Islet precursor cell (in vitro differentiated cells): ENCODE measurements around the gene BCL2L1.
A peak's percentile ranks its signal among the peaks of the same experiment; 100 is the strongest.

Experiments used
- DNase-seq: peaks from one replicate; pipeline ENCODE4 v3.0.0-alpha.2; 2018

Gene BCL2L1

DNA sequence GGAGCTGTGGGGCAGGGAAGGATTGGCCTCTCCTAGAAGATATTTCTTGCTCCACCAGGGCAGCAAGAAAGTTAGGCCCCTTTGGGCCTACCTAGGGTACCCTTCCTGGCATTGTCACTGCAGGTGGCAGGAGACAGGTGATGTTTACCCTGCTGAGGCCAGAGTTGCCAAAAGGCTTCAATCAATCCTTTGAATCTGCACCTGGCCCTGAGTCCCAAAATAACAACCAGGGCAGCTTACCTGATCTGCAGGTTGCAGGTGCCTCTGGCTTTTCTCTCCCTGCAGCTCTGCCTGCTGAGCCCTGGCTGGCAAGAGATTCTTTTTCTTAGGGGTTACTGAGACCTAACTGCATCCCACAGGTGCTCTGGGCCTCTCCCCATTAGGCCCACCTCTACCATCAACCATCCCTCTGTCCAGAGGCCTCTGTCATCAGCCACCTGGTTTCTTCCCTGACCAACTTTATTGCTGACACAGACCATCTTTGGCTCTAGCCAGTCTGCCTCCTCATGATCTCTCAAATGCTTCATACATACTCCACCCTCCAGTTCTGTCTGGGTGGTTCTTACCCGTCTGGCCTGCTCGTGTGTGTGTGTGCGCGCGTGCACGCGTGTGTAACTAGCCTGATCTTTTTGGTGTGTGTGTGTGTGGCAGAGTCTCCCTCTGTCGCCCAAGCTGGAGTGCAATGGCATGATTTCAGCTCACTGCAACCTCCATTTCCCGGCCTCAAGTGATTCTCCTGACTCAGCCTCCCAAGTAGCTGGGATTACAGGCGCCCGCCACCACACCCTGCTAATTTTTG is 13.7 kb downstream of the BCL2L1 start:
- no peak for DNase-seq

DNA sequence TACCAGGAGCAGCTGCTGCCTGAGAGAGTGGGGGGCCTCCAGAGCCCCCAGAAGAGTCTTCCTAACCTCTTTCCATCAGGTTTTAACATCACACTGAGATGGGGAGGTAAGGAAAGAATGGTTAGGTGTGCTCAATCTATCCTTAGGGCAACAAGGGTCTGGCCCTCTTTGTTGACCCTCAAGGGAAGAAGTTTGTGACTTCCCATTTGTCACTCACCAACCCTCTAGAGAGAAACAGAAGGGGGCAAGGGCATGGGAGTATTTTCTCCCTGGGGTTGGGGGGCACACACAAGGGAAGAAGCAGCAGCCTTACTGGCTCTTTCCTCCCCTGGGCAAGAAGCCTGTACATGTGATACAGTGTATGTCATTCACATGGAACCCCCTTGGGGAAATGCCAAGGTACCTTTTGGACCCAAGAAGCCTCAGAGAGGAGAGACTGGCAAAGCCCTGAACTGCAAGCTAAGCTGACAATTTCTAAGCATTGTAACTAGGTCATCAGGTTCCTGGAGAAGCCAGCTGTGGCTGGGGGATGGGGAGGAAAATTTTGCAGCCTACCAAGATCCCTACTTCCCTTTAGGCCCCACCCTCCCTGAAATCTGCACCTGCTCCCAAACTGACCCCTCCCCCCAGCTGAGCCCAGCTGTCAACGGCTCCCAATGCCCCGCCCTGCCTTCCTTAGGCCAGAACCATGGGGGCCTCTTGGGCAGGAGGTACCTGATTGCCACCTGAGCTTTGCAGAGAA is 14.5 kb downstream of the BCL2L1 start:
- DNase-seq: no peak

DNA sequence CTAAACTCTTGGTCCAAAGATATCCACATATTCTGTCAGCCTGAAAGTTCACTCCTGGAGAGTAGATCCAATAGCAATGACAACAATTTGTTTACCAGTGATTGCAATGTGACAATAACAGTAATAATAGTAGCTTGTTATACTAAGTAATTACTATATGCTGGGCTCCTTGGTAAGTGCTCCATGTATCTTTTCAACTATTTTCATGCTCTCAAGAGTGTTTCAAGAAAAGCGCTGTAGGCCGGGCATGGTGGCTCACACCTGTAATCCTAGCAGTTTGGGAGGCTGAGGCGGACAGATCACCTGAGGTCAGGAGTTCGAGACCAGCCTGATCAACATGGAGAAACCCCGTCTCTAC is 15.4 kb downstream of the BCL2L1 start:
- DNase-seq: no peak

DNA sequence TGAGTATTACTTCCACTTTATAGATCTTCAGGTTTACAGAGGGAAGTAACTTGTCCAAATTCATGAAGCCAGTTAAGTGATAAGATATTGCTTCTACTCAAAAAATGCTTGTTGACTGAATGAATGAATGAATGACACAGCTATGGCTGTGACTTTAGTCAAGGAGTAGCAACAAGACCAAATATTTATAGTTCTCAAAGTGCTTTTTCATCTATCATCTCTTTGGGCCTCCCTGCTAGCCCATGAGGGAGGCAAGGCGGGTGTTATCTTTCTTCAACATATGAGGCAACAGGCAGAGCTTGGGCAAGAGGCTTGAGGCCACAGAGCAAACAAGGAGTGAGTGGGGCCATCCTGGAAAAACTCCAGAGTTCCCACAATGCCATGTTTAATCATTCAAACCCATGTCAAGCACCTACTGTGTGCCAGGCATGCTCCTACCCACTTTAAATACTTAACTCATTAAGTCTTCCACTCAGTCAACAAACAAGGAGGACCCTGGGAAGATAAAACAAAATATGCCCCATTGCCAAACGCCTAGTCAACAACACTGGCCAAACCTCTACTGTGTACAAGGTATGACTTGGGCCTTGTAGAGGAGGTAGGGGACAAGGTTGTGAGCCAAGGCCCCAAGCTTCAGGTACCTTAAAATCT is 15.9 kb downstream of the BCL2L1 start:
- DNase-seq: no peak

DNA sequence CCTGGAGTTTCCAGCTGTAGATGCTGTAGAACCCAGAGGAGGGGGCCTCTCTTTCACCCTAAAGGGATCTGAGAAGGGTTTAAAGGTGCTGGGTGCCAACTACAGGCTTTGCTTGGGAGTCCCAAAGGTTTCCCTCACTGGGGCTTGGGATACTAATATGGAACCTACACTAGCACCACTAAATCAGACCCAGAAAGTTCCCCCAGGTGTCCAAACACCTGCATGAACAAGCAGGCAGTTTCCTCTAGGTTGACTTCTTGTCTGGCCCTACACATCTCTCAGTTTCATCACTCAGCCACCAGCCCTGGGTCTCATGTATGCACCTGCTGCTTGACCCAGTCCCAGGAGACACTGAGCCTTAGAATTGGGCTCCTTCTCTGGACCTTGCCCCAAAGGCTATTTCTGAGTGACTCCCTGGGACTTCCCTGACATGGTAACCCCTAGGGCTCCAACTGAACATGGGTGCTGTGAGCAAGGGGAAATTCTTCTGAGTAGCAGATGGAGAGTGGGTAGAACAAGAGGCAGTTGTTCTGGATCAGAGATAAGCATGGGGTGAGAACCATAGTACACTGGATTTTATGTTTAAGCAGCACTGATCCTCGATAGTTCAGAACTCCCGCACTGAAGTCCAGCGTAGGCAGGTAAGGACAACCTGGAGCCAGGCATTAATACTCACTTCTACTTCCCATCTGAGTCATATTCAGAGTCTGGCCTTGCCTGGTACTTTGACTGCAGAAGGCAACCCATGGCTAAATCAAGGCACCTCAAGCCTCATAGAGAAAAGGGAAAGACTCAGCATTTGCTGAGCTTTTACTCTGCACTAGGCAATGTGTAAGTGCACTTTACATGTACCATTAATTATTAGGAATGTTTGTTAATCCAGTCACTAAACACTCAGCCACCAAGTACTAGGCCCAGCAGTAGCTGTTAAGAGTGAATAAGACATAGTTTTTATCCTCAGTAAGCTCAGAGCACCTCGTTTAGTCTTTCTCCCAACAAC is 16.8 kb downstream of the BCL2L1 start:
- DNase-seq: no peak

DNA sequence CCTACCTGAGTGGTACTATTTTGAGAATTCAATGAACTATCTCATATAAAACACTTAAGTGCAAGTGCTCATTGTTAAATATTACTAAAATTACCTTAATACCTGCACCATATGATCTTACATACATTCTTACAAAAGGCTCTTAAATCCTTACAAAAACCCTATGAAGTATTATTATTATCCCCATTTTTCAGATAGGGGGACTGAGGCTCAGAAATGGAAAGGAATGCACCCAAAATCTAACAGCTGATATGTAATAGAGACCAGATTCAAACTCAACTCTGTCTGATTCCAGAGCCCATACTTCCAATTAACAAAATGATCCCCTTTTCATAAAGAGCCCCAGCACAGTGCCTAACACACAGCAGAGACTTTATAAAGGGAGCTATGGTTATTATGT is 17.5 kb downstream of the BCL2L1 start:
- no peak for DNase-seq

DNA sequence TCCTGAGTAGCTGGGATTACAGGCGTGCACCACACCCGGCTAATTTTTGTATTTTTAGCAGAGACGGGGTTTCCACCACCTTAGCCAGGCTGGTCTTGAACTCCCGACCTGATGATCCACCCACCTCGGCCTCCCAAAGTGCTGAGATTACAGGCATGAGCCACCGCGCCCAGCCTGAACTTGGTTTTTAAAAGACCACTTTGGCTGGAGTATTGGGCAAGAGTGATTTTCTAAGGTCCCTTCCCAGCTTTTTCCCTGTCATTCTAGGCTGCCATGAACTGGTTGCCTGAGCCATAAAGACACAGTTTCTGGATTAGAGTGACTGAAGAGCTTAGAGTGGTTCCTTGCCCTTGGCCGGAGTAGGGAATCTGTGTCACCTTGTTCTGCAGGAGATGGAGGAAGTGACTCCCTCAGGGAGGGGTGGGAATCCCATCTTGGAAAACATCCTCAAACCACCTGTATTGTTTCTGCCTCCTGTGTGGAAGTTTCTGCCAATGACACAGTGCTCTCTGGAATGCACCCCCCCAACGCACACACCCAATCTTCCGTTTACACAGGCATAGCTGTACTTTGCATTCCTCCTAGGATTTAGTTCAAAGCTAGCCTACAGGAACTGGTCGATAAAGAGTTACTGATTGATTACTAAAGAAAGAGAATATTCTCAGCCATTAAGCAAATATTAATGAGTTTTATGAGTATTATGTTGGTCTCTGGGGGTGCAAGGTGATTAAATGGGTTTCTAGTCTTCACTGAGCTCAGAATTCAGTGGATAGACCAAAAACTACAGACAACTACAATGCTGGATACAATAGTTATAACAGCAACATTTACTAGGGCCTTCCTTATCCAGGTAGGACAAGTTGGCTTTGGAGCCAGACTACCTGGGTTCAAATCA is 18.2 kb downstream of the BCL2L1 start:
- peak; percentile 94 for DNase-seq

DNA sequence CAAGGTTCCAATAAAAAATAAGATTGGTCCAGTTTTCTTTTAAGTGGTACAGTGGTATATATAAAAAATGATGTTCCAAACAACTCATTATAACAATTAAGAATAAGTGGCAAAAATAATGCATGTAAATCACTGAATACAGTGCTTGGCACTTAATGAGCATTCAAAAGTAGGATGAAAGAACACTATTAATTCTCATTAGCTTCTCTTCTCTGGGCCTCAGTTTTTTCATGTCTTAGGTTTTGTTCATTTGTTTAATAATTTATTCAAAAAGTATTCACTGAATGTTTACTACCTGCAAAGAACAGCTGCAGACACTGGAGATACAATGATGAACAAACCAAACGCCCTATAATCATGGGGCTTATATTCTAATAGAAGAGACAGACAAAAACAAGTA is 21.1 kb downstream of the BCL2L1 start:
- no peak for DNase-seq

DNA sequence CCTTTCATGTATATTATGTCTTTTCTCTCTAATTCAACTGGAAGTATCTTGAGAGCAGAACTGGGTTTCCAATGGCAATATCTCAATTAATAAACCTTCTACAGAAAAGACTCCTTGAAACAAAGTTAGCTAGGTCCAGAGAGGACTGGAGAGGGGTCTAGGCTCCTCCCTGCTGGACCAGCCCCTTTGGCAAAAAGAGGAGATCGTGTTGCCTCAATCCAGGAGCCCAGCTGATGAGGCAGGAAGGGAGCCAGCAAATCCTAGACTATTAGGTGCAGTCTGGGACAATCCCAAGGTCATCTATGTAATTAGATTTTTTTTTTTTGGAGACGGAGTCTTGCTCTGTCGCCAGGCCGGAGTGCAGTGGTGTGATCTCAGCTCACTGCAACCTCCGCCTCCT is 21.9 kb downstream of the BCL2L1 start:
- DNase-seq: no peak

DNA sequence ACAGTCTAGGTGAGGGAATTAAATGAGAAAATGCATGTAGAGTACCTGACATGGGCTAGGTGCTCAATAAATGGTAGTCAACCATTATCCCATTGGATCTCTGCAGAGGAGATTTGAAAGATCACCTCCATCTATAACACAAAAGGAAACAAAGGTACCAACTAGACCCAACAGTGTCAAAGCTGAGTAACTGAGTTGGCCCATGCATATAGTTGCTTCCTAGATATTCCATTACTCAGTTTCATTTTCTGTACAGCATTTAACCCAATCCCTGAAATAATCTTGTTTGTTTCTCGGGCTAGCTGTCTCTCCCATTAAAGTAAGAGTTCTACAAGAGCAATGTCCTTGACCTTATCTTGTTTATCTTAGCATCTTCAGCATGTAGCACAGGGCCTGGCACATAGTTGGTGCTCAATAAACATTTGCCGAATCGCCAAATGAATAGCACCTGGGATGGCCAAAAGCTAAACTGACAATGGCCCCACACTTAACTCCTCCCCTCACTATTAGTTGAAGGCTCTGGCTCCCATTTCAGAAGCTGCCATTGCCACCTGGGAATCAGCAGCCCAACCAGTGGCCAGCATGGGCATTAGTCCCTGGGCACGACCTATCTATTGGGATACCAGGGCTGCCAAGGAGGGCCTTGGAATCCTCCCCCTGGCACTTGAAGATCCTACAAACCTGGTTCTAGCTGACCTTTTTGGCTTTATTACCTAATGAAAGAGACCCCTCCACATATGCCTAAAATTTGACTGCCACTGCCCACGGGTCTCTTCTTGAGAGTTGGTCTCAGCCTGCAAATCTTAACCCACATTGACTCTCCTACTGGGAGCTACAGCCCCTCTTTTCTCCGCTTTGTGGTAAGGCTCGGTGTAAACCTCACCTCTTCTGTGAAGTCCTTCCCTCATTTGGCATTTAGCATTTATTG is 22.6 kb downstream of the BCL2L1 start:
- no peak for DNase-seq

DNA sequence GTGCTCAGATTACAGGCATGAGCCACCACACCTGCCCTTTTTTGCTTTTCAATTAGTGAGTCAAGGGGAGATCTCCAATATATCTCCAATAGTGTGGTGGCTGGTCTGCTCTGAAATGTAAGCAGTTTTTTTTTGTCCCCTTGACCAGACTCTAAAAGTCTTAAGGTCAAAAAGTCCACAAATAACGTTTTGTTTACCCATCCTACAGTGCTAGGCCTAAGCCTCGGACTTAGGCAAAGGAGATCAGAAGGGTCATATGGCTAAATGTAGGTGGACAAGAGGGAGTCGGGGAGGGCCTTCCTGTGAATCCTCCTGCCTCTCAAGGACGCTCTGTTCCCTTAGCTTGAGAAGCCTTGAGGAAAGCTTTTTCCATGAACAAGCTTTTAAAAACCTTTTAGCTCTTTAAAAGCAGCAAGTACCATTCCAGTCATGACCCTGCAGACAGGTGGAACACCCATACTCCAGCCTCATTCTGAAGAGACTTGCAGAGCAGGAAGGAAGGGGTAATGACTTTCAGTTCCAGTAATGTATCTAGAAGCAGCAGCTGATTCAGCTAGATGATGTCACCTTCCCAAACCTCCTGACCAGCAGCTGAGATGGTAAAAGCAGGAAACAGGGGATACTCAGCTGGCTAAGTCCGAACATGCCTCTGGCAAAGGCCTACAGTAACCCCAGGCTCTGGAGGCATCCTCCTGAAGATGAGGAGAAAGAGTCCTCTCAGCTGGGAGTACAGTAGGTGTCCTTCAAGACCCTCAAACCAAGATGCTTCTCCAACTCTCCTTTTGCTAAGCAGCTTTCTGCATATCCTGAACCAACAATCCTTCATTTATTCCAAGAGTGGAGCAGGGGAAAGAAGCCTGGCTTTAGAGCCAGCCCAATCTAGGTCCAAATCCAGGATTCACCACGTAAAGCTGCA is 23.6 kb downstream of the BCL2L1 start:
- peak; percentile 95 for DNase-seq

DNA sequence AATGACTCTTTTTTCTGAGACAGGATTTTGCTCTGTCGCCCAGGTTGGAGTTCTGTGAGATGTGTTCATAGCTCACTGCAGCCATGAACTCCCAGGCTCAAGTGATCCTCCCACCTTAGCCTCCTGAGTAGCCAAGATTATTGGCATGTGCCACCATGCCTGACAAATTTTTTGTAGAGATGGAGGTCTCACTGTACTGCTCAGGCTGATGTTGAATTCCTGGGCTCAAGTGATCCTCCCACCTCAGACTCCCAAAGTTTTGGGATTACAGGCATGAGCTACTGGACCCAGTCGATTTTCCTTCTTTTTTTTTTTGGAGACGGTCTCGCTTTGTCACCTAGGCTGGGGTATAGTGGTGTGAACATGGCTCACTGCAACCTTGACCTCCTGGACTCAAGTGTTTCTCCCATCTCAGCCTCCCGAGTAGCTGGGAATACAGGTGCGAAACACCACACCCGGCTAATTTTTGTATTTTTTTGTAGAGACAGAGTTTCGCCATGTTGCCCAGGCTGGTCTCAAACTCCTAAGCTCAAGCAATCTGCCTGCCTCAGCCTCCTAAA is 24.3 kb downstream of the BCL2L1 start:
- no peak for DNase-seq

DNA sequence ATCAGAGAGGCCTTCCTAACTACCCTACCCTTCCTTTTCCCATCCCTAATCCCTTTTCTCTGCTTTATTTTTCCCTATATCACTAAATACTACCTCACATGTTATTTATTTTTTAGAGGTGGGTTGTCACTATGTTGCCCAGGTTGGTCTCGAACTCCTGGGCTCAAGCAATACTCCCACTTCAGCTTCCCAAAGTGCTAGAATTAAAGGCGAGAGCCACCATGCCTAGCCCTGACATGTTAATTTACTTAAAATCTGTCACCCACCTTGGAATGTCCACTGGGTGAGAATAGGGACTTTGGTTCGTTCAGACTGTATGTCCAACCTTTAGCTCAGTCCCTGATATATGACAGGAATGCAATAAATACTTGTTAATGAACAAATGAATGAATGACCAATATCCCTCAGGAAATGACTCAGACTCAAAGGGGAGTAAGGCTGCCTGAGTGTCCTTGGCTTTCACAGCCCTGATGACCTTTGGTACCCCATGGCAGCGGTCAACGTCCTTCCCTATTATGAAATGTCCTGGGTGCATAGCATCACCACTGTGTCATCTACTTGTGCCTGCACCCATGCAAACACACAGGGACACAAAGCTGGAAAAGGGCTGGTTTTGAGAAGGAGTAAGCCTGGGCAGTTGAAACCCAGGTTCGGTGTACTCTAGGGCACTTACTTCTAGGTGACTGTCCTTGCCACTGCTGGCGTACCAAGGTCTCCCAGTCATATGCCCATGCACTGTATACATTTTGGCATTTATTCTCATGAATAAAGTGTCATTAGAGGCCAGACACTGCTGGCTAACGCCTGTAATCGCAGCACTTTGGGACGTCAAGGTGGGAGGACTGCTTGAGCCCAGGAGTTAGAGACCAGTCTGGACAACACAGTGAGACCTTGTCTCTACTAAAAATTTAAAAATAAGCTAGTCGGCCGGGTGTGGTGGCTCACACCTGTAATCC is 26.5 kb downstream of the BCL2L1 start:
- no peak for DNase-seq

DNA sequence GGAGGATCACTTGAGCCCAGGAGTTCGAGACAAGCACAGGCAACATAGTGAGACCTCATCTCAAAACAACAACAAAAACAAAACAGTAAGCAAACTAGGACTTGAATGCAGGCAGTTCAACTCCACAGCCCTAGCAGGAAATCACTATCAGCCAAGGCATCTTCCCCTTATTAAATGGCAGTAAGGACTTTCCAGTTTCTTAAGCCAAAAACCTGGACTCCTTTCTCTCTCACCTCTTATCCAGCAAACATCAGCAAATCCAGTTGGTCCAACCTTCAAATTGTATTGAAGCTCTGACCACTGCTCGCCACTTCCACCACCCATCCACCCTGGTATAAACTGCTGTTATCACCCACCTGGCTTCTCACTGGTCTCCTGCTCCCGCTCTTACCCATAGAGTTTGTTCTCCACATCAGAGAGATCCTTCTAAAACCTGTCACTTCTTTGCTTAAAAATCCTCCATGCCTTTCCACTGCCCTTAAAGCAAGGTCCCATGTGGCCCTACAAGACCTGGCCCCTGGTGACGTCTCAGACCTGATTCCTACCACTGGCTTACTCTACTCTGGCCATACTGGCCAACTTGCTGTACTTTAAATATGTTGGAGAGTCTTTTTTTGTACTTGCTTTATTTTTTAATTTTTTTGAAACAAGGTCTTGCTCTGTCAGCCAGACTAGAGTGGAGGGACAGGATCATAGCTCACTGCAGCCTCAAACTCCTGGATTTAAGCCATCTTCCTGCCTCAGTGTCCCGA is 27.6 kb downstream of the BCL2L1 start:
- DNase-seq: no peak

DNA sequence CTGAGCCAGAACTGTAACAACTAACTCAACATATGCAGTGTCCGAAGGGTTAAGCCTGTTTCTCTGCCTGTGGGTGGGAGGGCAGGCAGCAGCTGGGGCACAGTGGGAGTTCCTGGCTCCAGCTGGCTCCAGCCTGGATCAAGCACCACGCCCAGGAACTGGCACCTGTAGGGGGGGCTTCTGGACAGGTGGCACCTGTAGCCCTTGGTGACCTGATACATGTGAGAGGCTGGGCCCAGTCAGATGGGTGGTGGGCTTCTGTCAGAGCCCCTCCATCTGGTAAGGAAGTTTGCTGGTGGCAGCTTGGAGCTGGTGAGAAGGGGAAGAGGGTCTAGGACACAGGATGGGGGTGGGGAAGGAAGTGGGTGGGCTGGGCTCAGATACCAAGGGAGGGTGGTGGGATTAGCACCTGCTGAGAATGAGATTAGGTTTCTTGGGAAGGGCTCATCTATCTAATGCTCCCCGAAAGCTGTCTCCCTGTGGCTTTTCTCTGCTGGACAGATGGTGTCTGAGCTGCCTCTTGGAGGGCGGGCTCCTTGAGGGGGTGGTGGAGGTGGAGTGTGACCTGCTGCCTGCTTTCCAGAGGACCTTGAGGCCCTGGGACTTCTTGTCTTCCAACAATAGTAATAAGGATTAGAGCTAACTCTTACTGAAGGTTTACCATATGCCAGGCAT is 28.5 kb downstream of the BCL2L1 start:
- no peak for DNase-seq

DNA sequence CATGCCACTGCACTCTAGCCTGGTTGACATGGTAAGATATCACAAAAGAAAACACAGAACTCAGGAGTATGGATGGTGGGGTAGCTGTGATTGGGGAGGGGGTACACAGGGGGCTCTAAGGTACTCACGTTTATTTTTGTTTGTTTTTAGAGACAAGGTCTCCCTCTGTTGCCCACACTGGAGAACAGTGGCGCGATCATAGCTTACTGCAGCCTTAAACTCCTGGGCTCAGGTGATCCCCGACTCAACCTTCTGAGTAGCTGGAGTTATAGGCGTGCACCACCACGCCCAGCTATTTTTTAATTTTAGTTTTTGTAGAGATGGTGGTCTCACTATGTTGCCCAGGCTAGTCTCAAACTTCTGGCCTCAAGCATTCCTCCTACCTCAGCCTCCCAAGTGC is 29.3 kb downstream of the BCL2L1 start:
- DNase-seq: no peak
